NCI-H2029 (cell line): ENCODE data around the gene KIAA0825.
A peak's percentile ranks its signal among the peaks of the same experiment; 100 is the strongest.
"Not testable (repeated sequence)": the region's sequence is repeated elsewhere in the genome, so short reads cannot be mapped to it uniquely, and the experiment has no call there.

ENCODE experiments used
- DNase-seq: peaks from one replicate; lab custom pipeline; 2025; lab: John Stamatoyannopoulos, UW

The KIAA0825 gene

GRCh38 chr5:94174748-94175411 lies 443.5 kb downstream of the KIAA0825 start:
- no peak for DNase-seq

DNA sequence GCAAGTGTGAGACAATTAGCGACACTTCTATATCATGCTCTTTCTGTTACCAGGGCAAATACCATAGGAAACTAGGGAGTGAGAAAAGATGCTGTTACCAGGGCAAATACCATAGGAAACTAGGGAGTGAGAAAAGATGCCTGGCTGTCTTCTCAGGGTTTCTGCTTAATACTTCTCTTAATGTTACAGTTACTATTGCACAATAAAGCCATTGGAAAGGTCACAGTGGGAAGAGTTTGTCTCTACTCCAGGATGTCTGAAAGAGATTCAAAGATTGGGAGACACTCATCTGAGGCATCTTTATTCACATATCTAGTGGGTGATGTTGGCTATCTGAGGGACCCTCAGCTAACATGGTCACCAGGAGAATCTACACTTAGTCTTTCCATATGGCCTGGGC lies 445.3 kb downstream of the KIAA0825 start:
- DNase-seq = no peak

DNA sequence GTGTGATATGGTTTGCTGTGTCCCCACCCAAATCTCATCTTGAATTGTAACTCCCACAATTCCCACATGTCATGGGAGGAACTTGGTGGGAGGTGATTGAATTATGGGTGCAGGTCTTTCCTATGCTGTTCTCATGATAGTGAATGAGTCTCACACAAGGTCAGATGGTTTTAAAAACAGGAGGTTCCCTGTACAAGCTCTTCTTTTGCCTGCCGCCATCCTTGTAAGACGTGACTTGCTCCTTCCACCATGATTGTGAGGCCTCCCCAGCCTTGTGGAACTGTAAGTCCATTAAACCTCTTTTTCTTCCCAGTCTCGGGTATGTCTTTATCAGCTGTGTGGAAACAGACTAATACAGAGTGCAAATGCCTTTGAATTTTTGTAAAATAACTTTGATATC lies 447.3 kb downstream of the KIAA0825 start:
- DNase-seq = not testable (repeated sequence)

GRCh38 chr5:94170158-94170557 lies 448.2 kb downstream of the KIAA0825 start:
- not testable (repeated sequence) for DNase-seq

DNA sequence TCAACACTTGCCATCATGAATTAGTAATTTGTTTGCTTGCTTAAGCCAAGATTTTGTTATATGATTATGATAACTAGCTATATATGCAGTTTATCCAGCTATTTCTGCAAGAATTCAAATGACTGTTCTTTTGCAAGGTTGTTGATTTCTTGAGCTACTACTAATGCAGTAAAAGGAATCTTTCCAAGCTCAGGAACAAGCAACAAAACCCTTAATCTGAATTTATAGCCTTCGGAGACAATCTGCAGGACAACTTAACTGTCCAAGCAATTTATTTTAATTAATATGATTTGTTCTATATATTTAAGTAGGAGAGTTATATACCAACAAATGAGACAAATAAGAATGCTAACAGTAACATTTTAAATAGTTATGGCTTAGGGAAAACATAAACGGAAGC lies 450.3 kb downstream of the KIAA0825 start:
- DNase-seq = no peak

GRCh38 chr5:94161801-94162200 lies 456.6 kb downstream of the KIAA0825 start:
- no peak for DNase-seq

DNA sequence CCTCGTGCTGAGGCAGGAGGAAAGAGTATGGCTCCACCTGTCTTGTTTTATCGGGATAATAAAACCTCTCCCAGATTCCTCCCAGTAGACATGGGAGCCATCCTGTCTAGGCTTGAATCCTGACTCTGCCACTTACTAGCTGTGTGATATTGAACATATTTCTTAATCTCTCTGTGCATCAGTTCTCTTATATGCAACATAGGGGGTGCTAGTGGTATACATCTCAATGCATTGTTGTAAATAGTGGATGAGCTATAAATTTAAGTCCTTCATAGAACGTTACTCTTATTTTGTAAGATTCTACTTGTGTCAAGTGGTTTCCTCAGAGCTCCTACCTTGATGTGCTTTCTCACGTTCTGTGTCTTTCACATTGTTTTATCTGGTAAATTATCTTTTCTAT lies 459.3 kb downstream of the KIAA0825 start:
- DNase-seq = no peak

- no peak for DNase-seq
These were observed 460.5 kb downstream of the KIAA0825 start for GRCh38 chr5:94157704-94158539.

- DNase-seq = no peak
These were observed 463.7 kb downstream of the KIAA0825 start for GRCh38 chr5:94154672-94155071.

DNA sequence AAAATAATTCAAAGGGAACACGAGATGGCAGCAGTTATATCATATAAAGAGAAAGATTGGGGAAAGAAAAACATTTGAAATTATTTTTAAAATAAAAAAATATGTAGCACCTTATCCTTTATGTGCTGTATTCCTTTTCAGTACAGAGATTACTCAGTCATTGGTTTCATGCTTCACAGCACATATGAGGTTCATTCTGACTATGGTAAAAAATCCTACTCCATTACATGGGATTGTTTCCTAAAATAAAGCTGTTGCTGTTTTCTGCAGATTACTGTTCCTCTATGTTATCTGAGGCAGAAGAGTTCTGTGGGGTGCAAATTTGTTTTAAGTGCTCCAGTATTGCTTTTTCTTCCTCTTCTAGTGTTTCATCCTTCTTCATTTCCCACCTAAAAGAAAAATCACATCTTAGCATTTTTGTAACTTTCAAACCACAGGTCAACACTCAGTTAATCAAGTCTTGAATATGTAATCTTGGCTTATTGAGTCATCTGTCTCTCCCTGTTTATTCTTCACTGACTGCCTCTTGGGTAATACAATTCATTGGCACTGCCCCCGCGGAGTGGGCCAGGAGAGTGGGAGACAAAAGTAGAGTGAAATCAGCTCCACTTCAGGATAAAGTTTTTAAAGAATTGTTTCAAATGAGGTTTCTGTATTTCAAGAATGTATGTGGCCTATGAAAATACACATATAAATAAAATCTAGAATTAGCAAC lies 464.5 kb downstream of the KIAA0825 start:
- DNase-seq = no peak

- not testable (repeated sequence) for DNase-seq
These were observed 474.8 kb downstream of the KIAA0825 start for GRCh38 chr5:94143621-94144020.

DNA sequence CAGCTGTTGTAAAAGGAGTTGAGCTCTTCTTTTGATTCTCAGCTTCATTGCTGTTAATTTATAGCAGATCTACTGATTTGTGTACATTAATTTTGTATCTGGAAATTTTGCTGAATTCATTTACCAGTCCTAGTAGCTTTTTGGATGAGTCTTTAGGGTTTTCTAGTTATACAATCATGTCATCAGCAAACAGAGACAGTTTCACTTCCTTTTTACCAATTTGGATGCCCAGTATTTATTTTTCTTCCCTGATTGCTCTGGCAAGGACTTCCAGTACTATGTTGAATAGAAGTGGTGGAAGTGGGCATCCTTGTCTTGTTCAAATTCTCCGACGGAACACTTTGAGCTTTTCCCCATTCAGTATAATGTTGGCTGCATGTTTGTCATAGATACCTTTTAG lies 478.1 kb downstream of the KIAA0825 start:
- no peak for DNase-seq

- DNase-seq = no peak
These were observed 488.3 kb downstream of the KIAA0825 start for GRCh38 chr5:94130077-94130476.

- no peak for DNase-seq
These were observed 493.3 kb downstream of the KIAA0825 start for GRCh38 chr5:94125107-94125506.

DNA sequence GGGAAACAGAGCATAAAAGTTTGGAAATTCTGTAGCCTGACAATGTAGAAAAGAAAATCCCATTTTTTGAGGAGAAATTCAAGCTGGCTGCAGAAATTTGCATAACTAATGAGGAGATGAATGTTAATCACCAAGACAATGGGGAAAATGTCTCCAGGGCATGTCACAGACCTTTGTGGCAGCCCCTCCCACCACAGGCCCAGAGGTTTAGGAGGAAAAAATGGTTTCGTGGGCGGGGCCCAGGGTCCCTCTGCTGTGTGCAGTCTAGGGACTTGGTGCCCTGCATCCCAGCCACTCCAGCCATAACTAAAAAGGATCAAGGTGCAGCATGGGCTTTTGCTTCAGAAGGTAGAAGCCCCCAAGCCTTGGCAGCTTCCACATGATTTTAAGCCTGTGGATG lies 502.1 kb downstream of the KIAA0825 start:
- not testable (repeated sequence) for DNase-seq

- no peak for DNase-seq
These were observed 505.3 kb downstream of the KIAA0825 start for GRCh38 chr5:94113087-94113486.

- peak; percentile 95 for DNase-seq
These were observed 507.0 kb downstream of the KIAA0825 start for GRCh38 chr5:94111209-94112004.

DNA sequence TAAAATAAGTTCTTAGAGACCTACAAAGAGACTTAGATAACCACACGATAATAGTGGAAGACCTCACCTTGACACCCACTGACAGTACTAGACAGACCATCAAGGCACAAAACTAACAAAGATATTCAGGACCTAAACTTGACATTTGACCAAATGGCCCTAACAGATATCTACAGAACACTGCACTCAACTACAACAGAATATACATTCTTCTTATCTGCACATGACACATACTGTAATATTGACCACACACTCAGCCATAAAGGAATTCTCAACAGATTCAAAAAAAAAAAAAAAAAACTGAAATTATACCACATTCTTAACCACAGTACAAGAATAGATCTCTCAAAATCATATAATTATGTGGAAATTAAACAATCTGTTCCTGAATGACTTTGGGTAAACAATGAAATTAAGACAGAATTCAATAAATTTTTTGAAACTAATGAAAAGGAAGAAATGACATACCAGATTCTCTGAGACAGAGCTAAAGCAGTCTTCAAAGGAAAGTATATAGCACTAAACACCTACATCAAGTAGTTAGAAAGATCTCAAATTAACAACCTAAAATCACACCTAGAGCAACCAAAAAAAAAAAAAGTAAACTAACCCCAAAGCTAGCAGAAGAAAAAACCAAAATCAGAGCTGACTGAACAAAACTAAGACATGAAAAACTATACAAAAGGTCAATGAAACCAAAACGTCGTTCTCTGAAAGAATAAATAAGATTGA lies 514.7 kb downstream of the KIAA0825 start:
- DNase-seq = no peak
